PC-9 (cell line): ENCODE data around the gene FAM13B. TPM values are rescaled to one million over a fixed set of nuclear protein-coding genes. Genes with fewer than 3 reads are reported as not detected.
"Not testable (repeated sequence)": the region's sequence is repeated elsewhere in the genome, so short reads cannot be mapped to it uniquely, and the experiment has no call there.

Experiments used
- BruUV-seq: library from RNA; stranded (reverse); fragments of 400-500 nt; replicated peaks from 2 replicates; lab custom pipeline; 2021; lab: Mats Ljungman, UMichigan
- CTCF ChIA-PET: fragments of 300-600 bp; sonication (Branson Sonifier 250); formaldehyde crosslinking; loops from one replicate; lab custom pipeline; 2022; ENCODE audit warnings: antibody characterized with exemption; lab: Charles Lee
- POLR2A ChIA-PET: fragments of 300-600 bp; sonication (Branson Sonifier 250); formaldehyde crosslinking; loops from one replicate; lab custom pipeline; 2022; ENCODE audit warnings: antibody characterized with exemption; ENCODE audit not compliant: unreplicated experiment; lab: Charles Lee
- DNase-seq, 2 experiments: peaks; one replicate each; pipeline versions ENCODE4 v3.0.0 to v3.0.0-alpha.2; 2015 to 2022; ENCODE audit warnings: mixed read lengths in 1 of 2
- H2AFZ ChIP-seq: fragments of 200-600 bp; sonication (generic); 2 replicates; pipeline ENCODE4 v1.8.1; 2017; ENCODE audit warnings: antibody characterized with exemption
- H3F3A ChIP-seq: fragments of 200-600 bp; sonication (generic); 2 replicates; pipeline ENCODE4 v1.8.1; 2017; ENCODE audit warnings: antibody characterized with exemption, mild to moderate bottlenecking, low read depth; ENCODE audit not compliant: insufficient read depth
- H3K27ac ChIP-seq: fragments of 200-600 bp; sonication (generic); 2 replicates; pipeline ENCODE4 v1.6.1; 2016; ENCODE audit warnings: mixed run types
- H3K27me3 ChIP-seq: fragments of 200-600 bp; sonication (generic); 2 replicates; pipeline ENCODE4 v1.6.1; 2016; ENCODE audit warnings: low read depth, mixed run types; ENCODE audit not compliant: insufficient read depth
- H3K36me3 ChIP-seq: fragments of 200-600 bp; sonication (generic); 2 replicates; pipeline ENCODE4 v1.6.1; 2016; ENCODE audit warnings: low read depth, mixed run types
- H3K4me1 ChIP-seq: fragments of 200-600 bp; sonication (generic); replicated peaks from 2 replicates; pipeline ENCODE4 v1.6.1; 2016; ENCODE audit warnings: mixed run types; ENCODE audit not compliant: insufficient read depth
- H3K4me2 ChIP-seq: fragments of 200-600 bp; sonication (generic); 2 replicates; pipeline ENCODE4 v1.6.1; 2017; ENCODE audit warnings: mixed run types
- H3K4me3 ChIP-seq: fragments of 200-600 bp; sonication (generic); 2 replicates; pipeline ENCODE4 v1.6.1; 2016; ENCODE audit warnings: mixed run types
- H3K79me2 ChIP-seq: fragments of 200-600 bp; sonication (generic); 2 replicates; pipeline ENCODE4 v1.6.1; 2017; ENCODE audit warnings: low read depth, mixed run types
- H3K9me2 ChIP-seq: fragments of 200-600 bp; sonication (generic); 2 replicates; pipeline ENCODE4 v1.8.1; 2017; ENCODE audit warnings: mild to moderate bottlenecking; ENCODE audit not compliant: insufficient read depth
- H3K9me3 ChIP-seq: fragments of 200-600 bp; sonication (generic); 2 replicates; pipeline ENCODE4 v1.8.1; 2016; ENCODE audit warnings: low read depth; ENCODE audit not compliant: insufficient read depth
- H4K20me1 ChIP-seq: fragments of 200-600 bp; sonication (generic); 2 replicates; pipeline ENCODE4 v1.8.1; 2017; ENCODE audit not compliant: insufficient read depth
- CTCF ChIP-seq: fragments of 200-600 bp; sonication (generic); conservative IDR thresholded peaks from 2 replicates; pipeline ENCODE4 v1.6.1; 2017; ENCODE audit warnings: mixed run types, antibody characterized with exemption, mild to moderate bottlenecking, moderate library complexity
- EZH2 ChIP-seq: fragments of 200-600 bp; sonication (generic); IDR thresholded peaks from 2 replicates; pipeline ENCODE4 v1.8.0; 2017; ENCODE audit warnings: antibody characterized with exemption, low read depth
- intact Hi-C: fragments of 100-400 bp; cut with micrococcal nuclease; formaldehyde crosslinking; loops from one replicate; pipeline ENCODE4 v1.10.0; 2022; ENCODE audit not compliant: unreplicated experiment
- total RNA-seq: library from RNA; stranded (reverse); gene quantifications from 2 replicates; pipeline ENCODE4 v1.2.3, GENCODE V29; 2021

The FAM13B gene
- total RNA-seq, 1 experiment from 2014 or later: 25.1 TPM

GRCh38 chr5:137975208-137975607 lies 57.7 kb downstream of the FAM13B start:
- H2AFZ ChIP-seq: no peak overlapping the region
- TF ChIP-seq CTCF (no peak), EZH2 (no peak)
- CTCF ChIA-PET: no interaction called here
- intact Hi-C loops: no loop called here
- H3K9me3 ChIP-seq: no peaks in the 10 kb centered on the region
- no peaks in the 10 kb centered on the region for H3K4me1 ChIP-seq
- no peak overlapping the region for H3K4me3 ChIP-seq
- no peak for DNase-seq
- no peaks in the 10 kb centered on the region for H3K79me2 ChIP-seq
- POLR2A ChIA-PET: no interaction called here
- no peaks in the 10 kb centered on the region for H3K27me3 ChIP-seq
- no peaks in the 10 kb centered on the region for H3K9me2 ChIP-seq
- H3K27ac ChIP-seq: no peak overlapping the region
- H3F3A ChIP-seq: no peaks in the 10 kb centered on the region
- H3K4me2 ChIP-seq: no peak overlapping the region
- no peaks in the 10 kb centered on the region for H4K20me1 ChIP-seq
- H3K36me3 ChIP-seq: no peaks in the 10 kb centered on the region
- no TSS peak for BruUV-seq

- CTCF ChIA-PET, H3K27me3 ChIP-seq, H3K9me3 ChIP-seq, H3F3A ChIP-seq, H3K4me1 ChIP-seq, H3K79me2 ChIP-seq, DNase-seq, H2AFZ ChIP-seq, intact Hi-C loops, POLR2A ChIA-PET, H3K9me2 ChIP-seq, H3K36me3 ChIP-seq, BruUV-seq, H4K20me1 ChIP-seq, H3K4me2 ChIP-seq, H3K27ac ChIP-seq, H3K4me3 ChIP-seq: not testable (repeated sequence)
These were observed 62.5 kb downstream of the FAM13B start for GRCh38 chr5:137970384-137970783.

- CTCF ChIA-PET: no interaction called here
- no peaks in the 10 kb centered on the region for H3K9me2 ChIP-seq
- no peak for DNase-seq
These were observed 72.1 kb downstream of the FAM13B start for GRCh38 chr5:137960819-137961218.

More at GRCh38 chr5:137960819-137961218, 72.1 kb downstream of the FAM13B start:
- no peaks in the 10 kb centered on the region for H3K4me1 ChIP-seq
- intact Hi-C loops: no loop called here
- no peak for TF ChIP-seq CTCF
- TF ChIP-seq EZH2: no peak
- H3K36me3 ChIP-seq: peaks cover 10% of the 10 kb centered on the region; the same call in 1 of the 2 replicates
- no peak overlapping the region for H3K27ac ChIP-seq
- H3K79me2 ChIP-seq: no peaks in the 10 kb centered on the region
- no TSS peak for BruUV-seq
- no peak overlapping the region for H3K4me3 ChIP-seq
- 0 out of 2 replicates have a peak, but pooled peaks cover 3% of the 10 kb centered on the region for H4K20me1 ChIP-seq
- H3K9me3 ChIP-seq: no peaks in the 10 kb centered on the region
- POLR2A ChIA-PET: no interaction called here
- H2AFZ ChIP-seq: no peak overlapping the region
- H3K4me2 ChIP-seq: no peak overlapping the region
- no peaks in the 10 kb centered on the region for H3K27me3 ChIP-seq
- H3F3A ChIP-seq: no peaks in the 10 kb centered on the region
